ENCODE results near the gene TRAPPC12.

- TF ChIP-seq, protein P1, sequence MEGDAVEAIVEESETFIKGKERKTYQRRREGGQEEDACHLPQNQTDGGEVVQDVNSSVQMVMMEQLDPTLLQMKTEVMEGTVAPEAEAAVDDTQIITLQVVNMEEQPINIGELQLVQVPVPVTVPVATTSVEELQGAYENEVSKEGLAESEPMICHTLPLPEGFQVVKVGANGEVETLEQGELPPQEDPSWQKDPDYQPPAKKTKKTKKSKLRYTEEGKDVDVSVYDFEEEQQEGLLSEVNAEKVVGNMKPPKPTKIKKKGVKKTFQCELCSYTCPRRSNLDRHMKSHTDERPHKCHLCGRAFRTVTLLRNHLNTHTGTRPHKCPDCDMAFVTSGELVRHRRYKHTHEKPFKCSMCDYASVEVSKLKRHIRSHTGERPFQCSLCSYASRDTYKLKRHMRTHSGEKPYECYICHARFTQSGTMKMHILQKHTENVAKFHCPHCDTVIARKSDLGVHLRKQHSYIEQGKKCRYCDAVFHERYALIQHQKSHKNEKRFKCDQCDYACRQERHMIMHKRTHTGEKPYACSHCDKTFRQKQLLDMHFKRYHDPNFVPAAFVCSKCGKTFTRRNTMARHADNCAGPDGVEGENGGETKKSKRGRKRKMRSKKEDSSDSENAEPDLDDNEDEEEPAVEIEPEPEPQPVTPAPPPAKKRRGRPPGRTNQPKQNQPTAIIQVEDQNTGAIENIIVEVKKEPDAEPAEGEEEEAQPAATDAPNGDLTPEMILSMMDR (IDR thresholded peaks at IDR 0.05) = no peak
- no peak for TF ChIP-seq POLR2A (IDR thresholded peaks at IDR 0.05)
Measured at GRCh38 chr2:3430740-3431490, 51.4 kb downstream of the TRAPPC12 start.

All from thyroid gland (tissue), 4 donors.